HG03159 (cell line): ENCODE results near the gene UBAC1.
"Not testable (repeated sequence)": the region's sequence is repeated elsewhere in the genome, so short reads cannot be mapped to it uniquely, and the experiment has no call there.

ENCODE experiments used
- ATAC-seq: cut with Tn5 transposase; IDR thresholded peaks from one replicate; pipeline ENCODE4 v1.9.1; 2021; ENCODE audit warnings: mild to moderate bottlenecking, moderate library complexity; ENCODE audit not compliant: unreplicated experiment

The UBAC1 gene

DNA sequence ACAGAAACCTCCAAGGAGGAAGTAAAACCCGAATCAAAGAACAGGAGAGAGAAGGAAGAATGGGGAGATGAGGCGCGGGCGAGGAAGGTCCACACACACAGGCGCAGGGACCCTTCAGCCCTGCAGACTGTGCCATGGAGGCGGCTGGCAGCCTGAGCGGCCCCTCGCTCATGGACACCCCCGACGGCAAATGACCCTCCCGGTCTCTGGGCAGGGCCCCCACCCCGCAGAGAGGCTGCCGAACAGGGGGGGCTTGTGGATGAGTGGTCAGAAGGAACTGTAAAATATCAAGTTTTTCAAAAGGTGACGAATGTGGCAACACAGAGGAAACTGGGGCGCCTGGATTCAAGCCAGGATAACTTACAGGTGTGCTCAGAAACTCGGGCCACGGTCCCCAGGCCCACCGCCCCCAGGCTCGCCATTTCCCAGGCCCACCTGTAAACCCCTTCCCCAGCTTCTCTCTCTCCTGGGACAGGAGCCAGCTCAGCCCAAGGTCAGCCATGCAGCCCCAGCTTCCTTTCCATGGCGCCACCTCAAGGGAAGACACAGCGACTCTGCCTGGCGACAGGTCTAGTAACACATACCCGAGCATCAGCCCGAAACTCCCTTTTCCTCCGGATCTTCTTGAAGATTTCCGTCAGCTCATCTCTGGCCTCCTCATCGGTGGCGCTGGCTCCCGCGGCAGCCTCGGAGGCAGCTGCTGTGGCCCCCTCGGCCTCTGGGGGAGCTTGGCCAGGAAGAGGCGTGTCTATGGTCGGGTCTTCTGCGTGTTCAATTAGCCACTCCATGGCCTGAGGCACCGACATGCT lies 16.5 kb downstream of the UBAC1 start:
- no peak for ATAC-seq

DNA sequence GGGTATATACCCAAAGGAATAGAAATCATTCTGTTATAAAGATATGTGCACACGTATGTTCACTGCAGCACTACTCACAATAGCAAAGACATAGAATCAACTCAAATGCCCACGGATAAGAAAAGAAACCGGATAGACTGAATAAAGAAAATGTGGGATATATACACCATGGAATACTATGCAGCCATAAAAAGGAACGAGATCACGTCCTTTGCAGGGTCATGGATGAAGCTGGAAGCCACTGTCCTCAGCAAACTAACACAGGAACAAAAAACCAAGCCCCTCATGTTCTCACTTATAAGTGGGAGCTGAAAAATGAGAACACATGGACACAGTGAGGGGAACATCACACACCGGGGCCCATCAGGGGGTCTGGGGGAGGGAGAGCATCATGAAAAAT lies 17.6 kb downstream of the UBAC1 start:
- ATAC-seq: not testable (repeated sequence)

- ATAC-seq: no peak
Measured at GRCh38 chr9:135941288-135941995, 19.7 kb downstream of the UBAC1 start.

DNA sequence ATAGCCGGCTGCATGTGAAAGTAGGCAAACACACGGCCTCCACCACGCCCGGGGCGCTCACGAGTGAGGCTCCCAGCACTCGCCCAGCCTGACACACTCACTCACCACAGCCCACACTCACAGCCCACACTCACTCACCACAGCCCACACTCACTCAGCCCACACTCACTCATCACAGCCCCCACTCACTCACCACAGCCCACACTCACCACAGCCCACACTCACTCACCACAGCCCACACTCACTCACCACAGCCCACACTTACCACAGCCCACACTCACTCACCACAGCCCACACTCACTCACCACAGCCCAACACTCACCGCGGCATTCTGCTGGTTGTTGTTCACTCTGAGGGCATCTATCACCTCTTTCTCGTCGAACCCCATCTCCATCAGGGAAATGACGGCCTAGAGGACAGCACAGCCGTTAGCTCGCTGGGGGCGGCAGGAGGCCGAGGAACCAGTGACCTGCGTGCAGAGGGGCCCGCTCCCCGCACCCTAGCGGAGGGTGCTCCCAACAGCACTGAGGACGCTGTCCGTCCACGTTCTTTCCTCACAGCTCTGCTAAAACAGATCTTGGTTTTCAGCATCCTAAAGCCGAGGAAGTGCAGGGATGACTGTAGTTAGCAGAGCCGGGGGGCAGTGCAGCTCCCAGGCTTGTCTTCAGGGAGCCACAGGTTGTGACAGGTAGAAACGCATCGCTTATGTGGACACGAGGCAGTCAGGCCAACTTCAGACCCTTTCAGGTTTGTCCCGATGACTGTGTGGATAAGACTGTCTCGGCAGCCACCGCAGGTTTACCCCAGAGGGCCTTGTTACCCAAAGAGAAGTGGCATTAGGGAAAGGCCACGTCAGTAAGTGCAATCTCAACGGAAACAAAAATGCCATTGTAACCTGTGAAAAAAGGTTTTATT lies 21.6 kb downstream of the UBAC1 start:
- ATAC-seq: no peak

DNA sequence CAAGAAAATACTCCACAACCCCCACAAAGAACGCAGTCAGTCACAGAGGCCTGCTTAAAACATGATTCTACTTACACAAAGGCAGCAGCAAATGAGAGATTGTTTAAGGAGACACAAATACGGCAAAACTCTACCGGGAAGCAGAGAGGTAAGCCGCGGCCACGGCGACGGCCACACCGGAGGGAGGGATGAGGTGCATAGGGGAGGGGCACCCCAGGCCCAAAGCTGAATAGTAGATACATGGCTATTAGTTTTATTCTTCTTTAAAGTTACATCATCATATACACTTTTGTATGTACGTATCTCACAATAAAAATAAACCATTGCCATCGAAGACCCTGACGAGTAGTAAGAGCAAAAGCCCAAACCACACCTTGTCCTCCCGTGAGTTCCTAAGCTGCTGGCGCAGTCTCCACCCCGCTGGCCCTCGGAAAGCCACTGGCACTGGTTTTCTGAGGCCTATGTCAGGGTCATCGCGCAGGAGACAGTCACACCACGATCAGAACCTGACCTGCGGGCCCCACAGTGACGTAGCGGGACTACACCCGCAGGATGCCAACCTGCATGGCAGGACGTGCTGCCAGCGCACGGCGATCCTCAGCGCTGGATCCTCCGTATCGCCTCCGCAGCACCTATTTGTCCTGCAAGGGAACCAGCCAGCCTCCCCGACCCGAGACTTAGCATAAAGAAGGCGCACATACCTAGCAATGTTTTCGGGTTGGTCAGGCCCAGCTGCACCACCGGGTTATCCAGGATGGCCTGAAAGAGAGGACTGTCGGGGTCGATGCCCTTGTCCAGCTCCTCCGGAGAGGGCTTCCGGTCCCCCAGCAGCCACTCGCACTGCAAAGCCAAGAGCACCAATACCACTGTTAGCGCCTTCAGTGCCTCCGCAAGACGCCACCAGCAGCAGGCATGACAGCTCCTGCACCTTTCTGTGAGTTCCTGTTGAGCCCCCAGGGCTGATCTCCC lies 23.4 kb downstream of the UBAC1 start:
- no peak for ATAC-seq

DNA sequence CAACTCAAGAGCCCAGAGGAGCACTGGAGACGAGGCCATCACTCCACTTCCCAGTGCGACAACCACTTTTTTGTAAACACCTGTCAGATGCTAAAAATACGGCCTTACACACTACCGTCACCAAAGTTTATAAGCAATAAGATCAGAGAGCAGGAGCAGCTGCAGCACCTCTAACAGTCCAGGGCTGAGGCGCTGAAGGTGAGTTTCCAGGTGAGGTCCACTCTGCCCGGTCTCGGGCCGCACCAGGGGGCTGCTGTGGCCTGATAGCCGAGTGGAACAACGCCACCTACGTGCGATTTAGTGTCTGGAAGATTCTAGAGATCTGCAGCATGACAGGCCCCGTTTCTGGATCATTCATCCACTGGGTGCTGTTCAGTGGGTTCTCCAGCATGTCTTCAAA lies 28.1 kb downstream of the UBAC1 start:
- ATAC-seq: no peak

- no peak for ATAC-seq
Measured at GRCh38 chr9:135932656-135933055, 28.5 kb downstream of the UBAC1 start.

DNA sequence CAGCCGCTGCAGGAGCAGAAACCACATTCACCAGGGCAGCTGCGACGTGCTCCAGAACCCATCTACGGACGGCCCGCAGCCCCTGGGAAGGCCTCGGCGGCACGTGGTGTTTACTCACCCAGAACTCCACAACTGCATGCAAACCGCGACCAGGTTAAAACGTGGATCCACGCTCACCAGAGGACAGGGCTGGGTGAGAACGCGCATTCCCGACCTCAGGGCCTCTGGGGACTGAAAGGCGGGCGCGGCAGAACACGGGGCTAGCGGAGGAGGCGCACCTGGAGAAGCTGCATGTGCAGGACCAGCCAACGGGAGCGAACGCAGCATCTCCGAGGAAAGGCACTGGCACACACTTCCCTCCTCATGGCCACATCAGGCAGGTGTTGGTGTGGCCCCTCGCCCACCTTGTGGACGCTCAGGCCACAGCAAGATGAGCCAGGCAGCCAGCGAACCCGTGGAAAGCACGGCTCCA lies 29.8 kb downstream of the UBAC1 start:
- ATAC-seq: no peak

DNA sequence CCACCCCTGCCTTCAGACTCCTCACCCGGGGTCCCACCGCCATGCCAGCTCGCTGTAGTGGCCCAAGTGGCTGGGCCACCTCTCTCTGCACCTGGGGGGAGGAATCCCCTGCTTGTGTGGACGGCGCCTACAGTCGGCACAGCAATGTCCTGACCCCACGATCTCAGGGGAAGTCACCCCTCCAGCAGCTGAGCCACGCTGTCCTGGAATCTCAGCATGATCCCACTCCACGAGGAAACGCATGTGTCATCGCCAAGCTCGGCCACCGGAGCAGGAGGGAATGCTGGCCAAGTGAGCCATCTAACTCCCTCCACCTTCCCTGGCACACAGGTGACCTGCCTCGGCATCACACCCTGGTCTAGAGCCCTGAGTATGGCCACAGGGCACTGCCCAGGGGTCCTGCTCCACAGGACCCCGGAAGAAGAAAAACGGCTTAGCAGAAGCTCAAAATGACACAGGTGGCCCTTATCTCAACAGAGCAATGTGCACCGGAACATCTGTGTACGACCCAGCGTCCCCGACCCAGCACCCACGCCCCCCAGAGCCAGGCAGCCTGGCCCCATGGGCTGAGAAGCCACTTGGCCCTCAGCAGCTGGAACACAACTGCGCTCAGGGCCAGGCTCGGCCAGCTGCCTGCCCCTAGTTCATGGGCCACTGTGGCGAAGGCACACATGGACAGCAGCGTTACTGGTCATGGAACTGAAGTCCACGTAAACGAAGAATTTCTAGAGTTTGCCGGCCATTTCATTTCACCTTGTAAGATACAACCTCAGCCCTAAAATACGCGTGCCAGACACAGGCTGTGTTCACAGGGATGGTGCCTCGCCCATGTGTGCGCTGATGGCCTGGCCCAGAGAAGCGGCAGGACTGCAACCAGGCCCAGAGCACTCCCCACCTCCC lies 30.5 kb downstream of the UBAC1 start:
- ATAC-seq: no peak

DNA sequence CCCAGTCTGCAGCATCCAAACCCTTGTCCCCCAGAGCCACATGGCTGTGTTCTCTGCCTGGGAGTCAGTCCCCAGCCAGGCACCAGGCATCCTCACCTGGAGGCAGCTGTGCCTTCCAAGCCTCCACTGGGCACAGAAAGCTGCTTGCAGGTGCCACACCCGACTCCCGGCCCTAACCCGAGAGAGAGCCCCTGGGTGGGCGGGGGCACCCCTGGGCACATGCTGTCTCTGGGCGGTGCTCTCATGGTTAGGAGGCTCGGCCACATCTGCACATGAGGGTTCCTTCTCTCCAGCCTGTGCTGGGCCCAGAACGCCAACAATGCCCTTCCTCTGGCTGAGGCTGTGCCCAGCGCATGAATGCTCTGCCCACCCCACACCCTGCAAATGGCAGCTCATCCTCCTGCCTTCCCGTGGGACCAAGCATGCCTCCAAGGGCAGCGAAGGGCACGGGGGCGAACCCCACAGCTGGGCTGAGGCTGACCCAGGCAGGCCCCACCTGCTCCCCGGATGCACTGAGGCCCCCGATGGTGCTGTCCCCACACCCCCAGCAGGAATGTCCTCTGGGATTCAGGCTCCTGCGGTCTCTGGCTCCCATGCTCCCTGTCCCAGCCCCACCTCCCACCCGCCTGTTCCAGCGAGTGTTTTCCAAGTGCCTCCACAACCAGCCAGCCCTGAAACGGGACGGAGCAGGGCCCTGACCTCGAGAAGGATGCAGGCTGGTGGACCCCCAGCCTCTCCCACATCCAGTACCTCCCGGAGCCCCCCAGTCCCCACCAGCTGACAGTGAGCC lies 31.3 kb downstream of the UBAC1 start:
- ATAC-seq: no peak

GRCh38 chr9:135928731-135929655 lies 32.2 kb downstream of the UBAC1 start:
- no peak for ATAC-seq

GRCh38 chr9:135928074-135928730 lies 33.0 kb downstream of the UBAC1 start:
- ATAC-seq: no peak

GRCh38 chr9:135927195-135928013 lies 33.8 kb downstream of the UBAC1 start:
- ATAC-seq: no peak

DNA sequence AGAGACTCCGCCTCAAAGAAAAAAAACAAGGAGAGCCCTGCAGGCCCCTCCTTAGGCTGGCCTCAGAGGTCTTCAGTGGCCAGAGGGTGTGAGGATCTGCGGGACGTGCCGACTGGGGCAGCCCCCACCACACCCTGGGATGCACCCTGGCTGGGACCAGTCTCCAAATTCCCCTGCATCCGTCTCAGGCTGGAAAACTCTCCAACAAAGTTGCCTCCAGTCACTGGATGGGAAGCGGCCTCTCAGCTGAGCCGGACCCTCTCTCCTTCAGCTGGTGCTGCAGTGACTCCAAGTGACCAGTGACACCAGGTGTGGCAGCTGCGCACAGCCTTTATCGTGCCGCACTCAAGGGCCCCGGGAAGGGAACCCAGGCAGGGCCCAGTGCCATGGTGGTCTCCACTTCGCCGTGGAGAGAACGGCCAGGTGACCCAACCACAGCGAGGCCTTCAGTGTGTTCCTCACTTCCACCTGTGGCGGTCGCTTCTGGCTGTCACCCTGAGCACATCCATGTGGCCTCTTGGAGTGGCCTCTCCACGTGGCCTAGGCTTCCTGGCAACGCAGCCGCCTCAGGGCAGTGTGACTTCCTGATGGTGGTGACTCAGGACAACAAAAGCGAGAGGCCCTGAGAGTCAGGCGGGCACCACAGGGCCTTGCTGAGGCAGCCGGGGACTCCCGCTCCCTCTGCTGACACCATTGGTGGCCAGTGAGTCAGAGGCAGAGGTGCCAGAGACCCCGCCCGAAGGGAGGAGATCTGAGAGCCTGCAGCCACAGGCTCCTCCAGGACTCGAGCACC lies 34.6 kb downstream of the UBAC1 start:
- ATAC-seq: no peak
